ENCODE results near the gene HDDC3.
"Not testable (repeated sequence)": the region's sequence is repeated elsewhere in the genome, so short reads cannot be mapped to it uniquely, and the experiment has no call there.

HDDC3 gene

GRCh38 chr15:90933301-90933700, 952 bp upstream of the HDDC3 start:
- no peak for DNase-seq (ENCODE audit: low spot score)
- TF ChIP-seq, protein P1, sequence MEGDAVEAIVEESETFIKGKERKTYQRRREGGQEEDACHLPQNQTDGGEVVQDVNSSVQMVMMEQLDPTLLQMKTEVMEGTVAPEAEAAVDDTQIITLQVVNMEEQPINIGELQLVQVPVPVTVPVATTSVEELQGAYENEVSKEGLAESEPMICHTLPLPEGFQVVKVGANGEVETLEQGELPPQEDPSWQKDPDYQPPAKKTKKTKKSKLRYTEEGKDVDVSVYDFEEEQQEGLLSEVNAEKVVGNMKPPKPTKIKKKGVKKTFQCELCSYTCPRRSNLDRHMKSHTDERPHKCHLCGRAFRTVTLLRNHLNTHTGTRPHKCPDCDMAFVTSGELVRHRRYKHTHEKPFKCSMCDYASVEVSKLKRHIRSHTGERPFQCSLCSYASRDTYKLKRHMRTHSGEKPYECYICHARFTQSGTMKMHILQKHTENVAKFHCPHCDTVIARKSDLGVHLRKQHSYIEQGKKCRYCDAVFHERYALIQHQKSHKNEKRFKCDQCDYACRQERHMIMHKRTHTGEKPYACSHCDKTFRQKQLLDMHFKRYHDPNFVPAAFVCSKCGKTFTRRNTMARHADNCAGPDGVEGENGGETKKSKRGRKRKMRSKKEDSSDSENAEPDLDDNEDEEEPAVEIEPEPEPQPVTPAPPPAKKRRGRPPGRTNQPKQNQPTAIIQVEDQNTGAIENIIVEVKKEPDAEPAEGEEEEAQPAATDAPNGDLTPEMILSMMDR (IDR thresholded peaks at IDR 0.05; ENCODE audit: borderline replicate concordance, control extremely low read depth, extremely low read depth, insufficient read depth, missing control alignments): no peak
- in situ Hi-C loops (cut with MboI; ENCODE audit: low sequenced_read_pairs, unreplicated experiment): no loop called here

GRCh38 chr15:90932660-90932991, 277 bp upstream of the HDDC3 start:
- in situ Hi-C loops (cut with MboI; ENCODE audit: low sequenced_read_pairs, unreplicated experiment): no loop called here
- DNase-seq (ENCODE audit: low spot score): no peak
- TF ChIP-seq, protein P1 (IDR thresholded peaks at IDR 0.05; ENCODE audit: borderline replicate concordance, control extremely low read depth, extremely low read depth, insufficient read depth, missing control alignments): no peak

DNA sequence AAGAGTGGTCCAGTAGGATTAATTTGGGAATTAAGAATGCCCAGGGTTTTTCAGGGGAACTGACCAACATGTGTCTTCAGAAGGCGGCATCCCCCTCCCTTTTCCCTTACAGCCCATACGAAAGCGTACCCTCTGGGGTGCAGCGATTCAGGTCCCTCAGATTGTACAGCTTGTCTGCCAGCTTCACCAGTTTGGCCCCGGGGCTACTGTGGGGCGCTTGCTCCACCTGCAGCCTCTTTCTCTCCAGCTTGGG, 848 bp downstream of the HDDC3 start:
- in situ Hi-C loops (cut with MboI; ENCODE audit: low sequenced_read_pairs, unreplicated experiment): no loop called here
- TF ChIP-seq, protein P1 (IDR thresholded peaks at IDR 0.05; ENCODE audit: borderline replicate concordance, control extremely low read depth, extremely low read depth, insufficient read depth, missing control alignments): no peak
- DNase-seq (ENCODE audit: low spot score): no peak

DNA sequence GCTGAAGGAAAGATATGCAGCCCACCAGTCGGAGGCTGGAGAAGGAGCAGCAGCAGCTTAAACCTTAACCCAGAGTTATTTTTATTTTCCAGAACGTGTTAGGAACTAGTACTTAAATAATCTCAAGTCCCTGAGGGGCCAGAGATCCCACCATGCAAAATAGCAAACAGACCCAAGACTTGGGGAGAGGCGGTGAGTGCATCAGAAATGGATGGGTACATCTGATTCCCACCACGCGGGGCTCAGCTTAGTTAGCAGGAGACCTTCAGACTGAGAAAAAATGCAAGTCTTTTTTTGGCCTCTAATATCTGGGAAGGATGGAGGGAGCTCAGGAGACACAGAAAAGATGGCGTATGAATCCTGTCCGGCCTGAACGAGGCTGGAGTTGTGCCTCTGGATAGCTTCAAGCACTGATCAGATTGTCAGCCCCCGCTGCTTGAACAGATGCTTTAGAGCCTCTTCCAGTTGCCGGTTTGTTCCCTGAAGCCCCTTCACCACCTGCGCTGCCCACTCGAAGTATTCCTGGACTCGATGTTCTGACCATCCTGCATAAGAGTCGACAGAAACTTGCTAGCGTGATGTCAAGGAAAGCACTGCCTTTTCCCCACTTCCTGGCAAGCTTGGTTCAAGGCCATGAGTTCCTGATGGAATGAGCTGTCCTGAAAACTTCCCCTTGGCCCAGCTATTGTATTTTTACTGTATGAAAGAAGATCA, 1.3 kb downstream of the HDDC3 start:
- in situ Hi-C loops (cut with MboI; ENCODE audit: low sequenced_read_pairs, unreplicated experiment): no loop called here
- TF ChIP-seq, protein P1 (IDR thresholded peaks at IDR 0.05; ENCODE audit: borderline replicate concordance, control extremely low read depth, extremely low read depth, insufficient read depth, missing control alignments): no peak
- DNase-seq (ENCODE audit: low spot score): no peak

DNA sequence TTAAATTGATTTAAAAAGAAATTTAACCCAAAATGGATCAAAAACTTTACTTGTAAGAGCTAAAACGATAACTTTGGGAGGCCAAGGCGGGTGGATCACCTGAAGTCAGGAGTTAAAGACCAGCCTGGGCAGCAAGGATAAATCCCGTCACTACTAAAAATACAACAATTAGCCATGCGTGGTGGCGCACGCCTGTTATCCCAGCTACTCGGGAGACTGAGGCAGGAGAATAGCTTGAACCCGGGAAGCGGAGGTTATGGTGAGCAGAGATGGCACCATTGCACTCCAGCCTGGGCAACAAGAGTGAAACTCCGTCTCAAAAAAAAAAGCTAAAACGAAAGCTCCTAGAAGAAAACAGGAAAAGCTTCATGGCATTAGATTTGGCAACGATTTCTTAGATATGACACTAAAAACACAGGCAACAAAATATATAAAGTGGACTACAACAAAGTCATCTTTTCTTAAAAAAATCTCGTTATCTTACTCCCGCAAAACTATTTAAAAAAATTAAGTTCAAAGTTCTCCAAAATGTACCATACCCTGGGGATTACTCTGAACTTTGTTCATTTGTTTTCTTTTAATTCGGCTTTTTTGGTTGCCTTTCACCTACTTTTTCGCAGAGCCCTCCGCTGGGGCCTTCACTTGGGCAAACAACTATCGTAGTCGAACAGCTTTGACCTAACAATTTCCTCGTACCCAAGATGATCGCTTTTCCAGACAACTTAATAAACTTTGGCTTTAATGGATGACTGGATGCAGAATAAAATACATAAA, 2.9 kb downstream of the HDDC3 start:
- TF ChIP-seq, protein P1 (IDR thresholded peaks at IDR 0.05; ENCODE audit: borderline replicate concordance, control extremely low read depth, extremely low read depth, insufficient read depth, missing control alignments): no peak
- in situ Hi-C loops (cut with MboI; ENCODE audit: low sequenced_read_pairs, unreplicated experiment): no loop called here
- no peak for DNase-seq (ENCODE audit: low spot score)

- in situ Hi-C loops (cut with MboI; ENCODE audit: low sequenced_read_pairs, unreplicated experiment); DNase-seq (ENCODE audit: low spot score): not testable (repeated sequence)
Observed at GRCh38 chr15:90928106-90928505, 4.2 kb downstream of the HDDC3 start.

GRCh38 chr15:90926766-90927165, 5.6 kb downstream of the HDDC3 start:
- DNase-seq (ENCODE audit: low spot score); in situ Hi-C loops (cut with MboI; ENCODE audit: low sequenced_read_pairs, unreplicated experiment): not testable (repeated sequence)
